AG09309 (cell line): ENCODE data around the gene CHD6.

Experiments used
- DNase-seq: peaks from one replicate; pipeline ENCODE4 v3.0.0-alpha.2; 2010; ENCODE audit warnings: low read depth
- H3K4me3 ChIP-seq: 2 replicates; pipeline ENCODE4 v1.5.1; 2011; ENCODE audit warnings: mild to moderate bottlenecking, low read depth, low read length, moderate library complexity; ENCODE audit not compliant: control insufficient read depth
- TF ChIP-seq, protein P1 (sequence below): IDR thresholded peaks from 2 replicates; pipeline ENCODE4 v1.5.1; 2011; ENCODE audit warnings: mild to moderate bottlenecking, low read depth, low read length, inconsistent platforms; ENCODE audit not compliant: insufficient read depth, control insufficient read depth; ENCODE audit errors: missing control alignments

The CHD6 gene

DNA sequence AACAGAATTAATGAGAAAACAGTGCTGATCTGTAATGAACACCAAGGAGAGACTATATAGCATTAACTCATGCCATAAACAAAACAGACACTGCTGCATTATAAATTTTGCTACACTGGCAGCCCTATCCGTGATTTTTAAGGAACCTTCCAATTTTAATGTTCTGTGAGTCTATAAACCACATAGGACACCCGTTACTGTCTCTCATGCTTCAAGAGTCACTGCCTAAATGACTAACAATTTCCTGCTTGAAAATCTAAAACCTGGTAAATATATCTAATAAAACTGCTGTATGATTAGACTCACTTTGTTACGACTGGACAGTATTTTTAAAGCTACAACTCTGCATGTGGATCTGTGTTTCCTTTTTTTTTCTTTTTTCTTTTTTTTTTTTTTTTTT, 8.7 kb downstream of the CHD6 start:
- no peak overlapping the region for H3K4me3 ChIP-seq
- DNase-seq = no peak
- TF ChIP-seq, protein P1, sequence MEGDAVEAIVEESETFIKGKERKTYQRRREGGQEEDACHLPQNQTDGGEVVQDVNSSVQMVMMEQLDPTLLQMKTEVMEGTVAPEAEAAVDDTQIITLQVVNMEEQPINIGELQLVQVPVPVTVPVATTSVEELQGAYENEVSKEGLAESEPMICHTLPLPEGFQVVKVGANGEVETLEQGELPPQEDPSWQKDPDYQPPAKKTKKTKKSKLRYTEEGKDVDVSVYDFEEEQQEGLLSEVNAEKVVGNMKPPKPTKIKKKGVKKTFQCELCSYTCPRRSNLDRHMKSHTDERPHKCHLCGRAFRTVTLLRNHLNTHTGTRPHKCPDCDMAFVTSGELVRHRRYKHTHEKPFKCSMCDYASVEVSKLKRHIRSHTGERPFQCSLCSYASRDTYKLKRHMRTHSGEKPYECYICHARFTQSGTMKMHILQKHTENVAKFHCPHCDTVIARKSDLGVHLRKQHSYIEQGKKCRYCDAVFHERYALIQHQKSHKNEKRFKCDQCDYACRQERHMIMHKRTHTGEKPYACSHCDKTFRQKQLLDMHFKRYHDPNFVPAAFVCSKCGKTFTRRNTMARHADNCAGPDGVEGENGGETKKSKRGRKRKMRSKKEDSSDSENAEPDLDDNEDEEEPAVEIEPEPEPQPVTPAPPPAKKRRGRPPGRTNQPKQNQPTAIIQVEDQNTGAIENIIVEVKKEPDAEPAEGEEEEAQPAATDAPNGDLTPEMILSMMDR = no peak

DNA sequence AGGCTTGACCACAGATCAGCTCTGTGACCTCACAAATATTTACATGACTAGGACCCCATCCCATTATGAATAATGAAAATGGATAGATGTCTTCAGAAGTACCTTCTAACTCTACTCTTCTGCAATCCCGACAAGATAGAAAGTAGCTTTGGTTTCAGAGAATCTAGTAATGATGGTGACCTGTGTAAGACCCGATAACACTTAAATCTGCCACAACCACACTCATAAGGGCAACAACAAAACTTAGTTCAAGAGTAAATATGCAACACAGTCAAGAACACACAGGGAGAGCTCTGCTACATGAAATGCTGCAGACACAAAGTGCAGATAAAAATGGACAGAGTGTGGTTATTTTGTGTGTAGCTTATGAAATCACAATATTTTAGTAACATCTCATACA, 9.6 kb downstream of the CHD6 start:
- H3K4me3 ChIP-seq = no peak overlapping the region
- TF ChIP-seq, protein P1 = no peak
- no peak for DNase-seq

DNA sequence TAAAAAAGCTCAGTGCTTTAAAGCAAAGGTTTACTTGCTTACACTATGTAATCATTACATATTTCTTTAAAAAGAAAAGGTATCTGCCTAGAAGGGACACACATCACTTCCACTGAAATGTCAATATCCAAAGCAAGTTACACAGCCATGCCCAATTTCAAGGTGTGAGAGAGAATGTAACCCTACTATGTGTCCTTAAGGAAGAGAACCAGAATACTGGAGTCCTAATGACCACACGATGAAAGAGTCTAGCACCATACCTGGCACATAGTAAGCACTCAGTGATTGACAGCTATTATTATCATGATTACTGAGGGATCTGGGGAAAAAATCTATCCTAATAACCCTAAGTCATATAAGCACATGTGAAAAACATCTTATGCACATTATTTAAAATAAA, 10.4 kb downstream of the CHD6 start:
- no peak for DNase-seq
- H3K4me3 ChIP-seq = no peak overlapping the region
- TF ChIP-seq, protein P1 = no peak

DNA sequence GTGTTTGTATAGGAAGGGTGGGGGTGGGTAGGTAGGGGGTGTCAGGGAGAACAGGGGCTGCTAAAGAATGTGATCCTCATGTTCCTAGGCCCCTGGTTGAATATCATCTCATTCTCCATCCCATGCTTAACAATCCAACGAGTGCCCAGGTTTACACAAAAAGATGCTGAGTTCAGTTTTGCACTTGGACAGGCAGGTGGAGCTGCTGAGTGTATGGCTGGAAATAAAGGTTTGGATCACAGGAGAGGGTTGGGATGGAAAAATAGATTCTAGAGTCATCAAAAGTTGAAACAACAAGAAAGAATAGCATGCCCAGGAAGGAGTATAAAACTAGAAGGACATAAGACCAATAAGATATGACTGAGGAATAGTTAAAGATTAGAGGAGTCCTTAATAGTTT, 14.2 kb downstream of the CHD6 start:
- no peak for DNase-seq
- TF ChIP-seq, protein P1 = no peak
- no peak overlapping the region for H3K4me3 ChIP-seq

DNA sequence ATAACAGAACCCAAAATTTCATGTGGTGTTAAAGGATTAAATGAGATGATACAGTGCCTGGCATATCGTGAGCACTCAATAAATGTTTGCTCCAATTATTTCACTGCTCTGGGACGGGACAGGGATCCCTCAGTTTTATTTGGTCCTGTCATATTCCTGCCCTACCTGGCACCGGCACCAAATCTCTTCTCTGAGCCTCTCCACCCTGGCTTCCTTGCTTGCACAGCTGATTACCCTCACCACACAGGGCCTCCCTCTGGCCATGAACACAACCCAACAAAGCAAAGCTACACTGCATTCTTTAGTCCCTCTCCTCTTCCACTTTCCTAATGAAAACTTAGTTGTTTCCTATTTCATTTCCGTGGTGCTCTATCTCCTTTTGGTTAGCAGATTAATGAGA, 16.4 kb downstream of the CHD6 start:
- no peak overlapping the region for H3K4me3 ChIP-seq
- no peak for DNase-seq
- TF ChIP-seq, protein P1 = no peak

DNA sequence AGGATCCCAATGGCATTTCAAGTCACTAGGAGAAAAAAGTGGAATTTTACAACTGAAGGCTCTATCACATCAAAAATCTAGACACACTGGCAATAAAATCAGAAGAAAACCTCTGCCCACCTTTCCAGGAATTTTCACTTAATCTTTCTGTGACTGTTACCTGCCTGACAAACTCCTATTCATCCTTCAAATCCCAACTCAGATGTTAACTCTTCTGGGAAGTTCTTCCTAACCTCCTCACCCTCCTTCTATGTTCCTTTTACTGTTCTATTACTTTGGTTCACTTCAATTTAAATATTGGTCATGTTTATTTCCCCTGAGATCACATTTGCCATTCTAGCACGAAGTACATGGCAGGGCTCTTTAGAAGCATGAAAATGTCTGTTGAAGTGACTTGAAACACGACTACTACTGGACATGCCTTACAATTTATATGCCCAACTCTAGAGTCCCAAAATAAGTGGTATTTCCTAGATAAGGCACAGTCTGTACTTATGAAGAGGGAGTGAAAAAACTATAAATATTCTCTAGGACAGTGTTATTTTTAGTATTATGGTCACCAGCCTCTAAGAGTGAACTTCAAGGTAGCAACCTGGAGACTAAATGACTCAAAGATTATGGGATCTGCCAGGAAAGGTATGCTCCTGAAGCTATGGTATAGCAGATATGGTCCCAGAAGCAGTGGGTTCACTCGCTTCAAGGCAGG, 17.1 kb downstream of the CHD6 start:
- TF ChIP-seq, protein P1 = no peak
- H3K4me3 ChIP-seq = no peak overlapping the region
- no peak for DNase-seq

DNA sequence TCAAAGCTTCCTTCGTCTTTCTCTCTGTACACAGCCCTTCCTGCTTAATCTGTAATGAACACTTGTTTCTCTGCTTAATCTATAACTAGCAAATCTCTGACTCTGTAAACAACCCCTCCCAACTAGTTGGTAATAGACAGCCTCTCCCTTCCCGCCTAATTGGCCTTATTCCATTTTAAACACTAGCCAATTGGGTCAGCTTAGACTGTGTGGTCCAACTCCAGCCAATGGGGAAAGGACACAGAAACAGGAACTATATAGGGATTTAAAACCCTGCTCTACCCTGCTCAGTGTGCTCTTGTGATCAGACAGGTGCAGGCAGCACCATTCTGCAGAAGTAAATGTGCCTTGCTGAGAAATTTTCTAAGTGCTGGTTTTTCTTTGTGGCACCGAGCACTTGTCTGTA, 18.5 kb downstream of the CHD6 start:
- TF ChIP-seq, protein P1 = no peak
- H3K4me3 ChIP-seq = no peak overlapping the region
- no peak for DNase-seq
